Measurements from ENCODE around the gene NOPCHAP1. TPM values are rescaled to one million over a fixed set of nuclear protein-coding genes. Genes with fewer than 3 reads are reported as not detected.

NOPCHAP1 gene
- total RNA-seq, 2 donors from 2014 or later = 2.8 to 6.5 TPM

DNA sequence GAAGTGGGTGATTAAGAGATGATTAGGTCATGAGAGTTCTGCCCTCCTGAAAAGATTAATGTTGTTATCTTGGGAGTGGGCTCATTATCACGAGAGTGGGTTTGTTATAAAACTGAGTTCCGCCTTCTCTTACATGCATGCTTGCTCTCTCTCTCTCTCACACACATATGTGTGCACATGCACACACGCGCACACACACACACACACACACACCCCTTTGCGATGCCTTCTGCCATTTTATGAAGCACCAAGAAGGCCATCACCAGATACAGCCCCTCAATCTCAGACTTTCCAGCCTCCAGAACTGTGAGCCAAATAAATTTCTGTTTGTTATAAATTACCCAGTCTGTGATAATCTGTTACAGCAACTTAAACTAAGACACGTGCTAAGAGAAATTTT lies 22.4 kb upstream of the NOPCHAP1 start:
- no peaks in the 10 kb centered on the region for H3K36me3 ChIP-seq
- WGBS = 87% methylated on average over 6 of the region's 6 CpGs
- intact Hi-C loops (cut with DNase I) = no loop called here
- H3K4me1 ChIP-seq (replicated peaks) = no peaks in the 10 kb centered on the region
- no peaks in the 10 kb centered on the region for H3K9me3 ChIP-seq
- H3K4me3 ChIP-seq = no peak overlapping the region
- H3K27me3 ChIP-seq (replicated peaks; ENCODE audit: insufficient read depth) = no peaks in the 10 kb centered on the region
- no peak overlapping the region for H3K27ac ChIP-seq
- no peak for TF ChIP-seq POLR2AphosphoS5 (IDR thresholded peaks at IDR 0.05)
- TF ChIP-seq, protein P1, sequence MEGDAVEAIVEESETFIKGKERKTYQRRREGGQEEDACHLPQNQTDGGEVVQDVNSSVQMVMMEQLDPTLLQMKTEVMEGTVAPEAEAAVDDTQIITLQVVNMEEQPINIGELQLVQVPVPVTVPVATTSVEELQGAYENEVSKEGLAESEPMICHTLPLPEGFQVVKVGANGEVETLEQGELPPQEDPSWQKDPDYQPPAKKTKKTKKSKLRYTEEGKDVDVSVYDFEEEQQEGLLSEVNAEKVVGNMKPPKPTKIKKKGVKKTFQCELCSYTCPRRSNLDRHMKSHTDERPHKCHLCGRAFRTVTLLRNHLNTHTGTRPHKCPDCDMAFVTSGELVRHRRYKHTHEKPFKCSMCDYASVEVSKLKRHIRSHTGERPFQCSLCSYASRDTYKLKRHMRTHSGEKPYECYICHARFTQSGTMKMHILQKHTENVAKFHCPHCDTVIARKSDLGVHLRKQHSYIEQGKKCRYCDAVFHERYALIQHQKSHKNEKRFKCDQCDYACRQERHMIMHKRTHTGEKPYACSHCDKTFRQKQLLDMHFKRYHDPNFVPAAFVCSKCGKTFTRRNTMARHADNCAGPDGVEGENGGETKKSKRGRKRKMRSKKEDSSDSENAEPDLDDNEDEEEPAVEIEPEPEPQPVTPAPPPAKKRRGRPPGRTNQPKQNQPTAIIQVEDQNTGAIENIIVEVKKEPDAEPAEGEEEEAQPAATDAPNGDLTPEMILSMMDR (IDR thresholded peaks at IDR 0.05) = no peak
- TF ChIP-seq POLR2A (IDR thresholded peaks at IDR 0.05) = no peak
- no peak for DNase-seq (ENCODE audit: low spot score)

DNA sequence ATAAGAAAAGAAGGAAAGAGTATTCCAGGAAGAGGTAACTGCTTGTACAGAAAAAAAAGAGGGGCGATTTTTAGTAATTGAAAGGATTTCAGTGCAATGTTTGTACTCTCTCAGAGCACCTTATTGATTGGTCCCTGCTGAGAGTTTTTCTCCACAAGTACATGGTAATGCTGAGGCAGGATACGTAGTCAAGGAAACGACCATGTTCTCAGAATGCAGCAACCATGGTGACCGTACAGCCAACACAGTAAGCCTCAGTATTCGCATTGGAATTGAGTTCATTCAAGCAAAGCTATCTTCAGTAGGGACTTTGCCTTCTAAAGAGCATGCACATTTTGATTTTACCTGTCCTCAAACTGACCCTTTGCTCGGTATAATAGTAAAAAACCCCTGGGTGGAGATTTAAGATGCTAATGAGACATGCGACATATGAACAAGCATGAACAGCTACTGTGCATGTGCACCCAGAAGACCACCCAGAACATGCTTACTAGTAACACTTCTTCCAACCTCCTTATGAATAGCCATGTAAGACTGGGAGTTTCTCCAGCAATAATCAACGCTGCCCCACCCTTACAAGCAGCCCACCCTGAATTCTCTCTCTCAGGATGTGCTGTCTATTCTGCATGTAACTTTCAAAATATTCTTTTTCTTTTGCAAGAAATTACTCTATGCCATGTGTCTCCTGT lies 21.8 kb upstream of the NOPCHAP1 start:
- H3K4me1 ChIP-seq (replicated peaks) = no peaks in the 10 kb centered on the region
- H3K27ac ChIP-seq = no peak overlapping the region
- no peaks in the 10 kb centered on the region for H3K27me3 ChIP-seq (replicated peaks; ENCODE audit: insufficient read depth)
- intact Hi-C loops (cut with DNase I) = no loop called here
- 80% methylated on average over 8 of the region's 8 CpGs for WGBS
- no peaks in the 10 kb centered on the region for H3K9me3 ChIP-seq
- no peak for DNase-seq (ENCODE audit: low spot score)
- H3K4me3 ChIP-seq = no peak overlapping the region
- TF ChIP-seq, protein P1 (IDR thresholded peaks at IDR 0.05) = no peak
- no peak for TF ChIP-seq POLR2AphosphoS5 (IDR thresholded peaks at IDR 0.05)
- TF ChIP-seq POLR2A (IDR thresholded peaks at IDR 0.05) = no peak
- no peaks in the 10 kb centered on the region for H3K36me3 ChIP-seq

DNA sequence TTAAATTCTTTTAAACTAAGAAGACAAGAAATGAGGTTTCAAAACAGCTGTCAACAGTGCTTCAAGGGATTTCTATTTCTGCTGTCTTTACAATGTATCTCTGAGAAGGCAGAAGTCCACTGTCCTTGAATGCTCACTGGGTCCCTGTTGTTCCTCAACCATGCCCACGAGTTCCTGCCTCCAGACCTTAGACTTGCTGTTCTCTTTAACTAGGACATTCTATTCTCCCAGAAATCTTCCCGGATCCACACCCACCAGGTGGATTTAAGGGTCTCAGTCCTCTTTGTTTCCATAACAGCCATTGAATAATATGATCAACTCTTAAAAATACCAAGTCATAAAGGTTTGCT lies 21.3 kb upstream of the NOPCHAP1 start:
- Histone ChIP-seq H3K9me3 (no peaks in the 10 kb centered on the region), H3K27me3 (replicated peaks; ENCODE audit: insufficient read depth) (no peaks in the 10 kb centered on the region), H3K4me3 (no peak overlapping the region), H3K36me3 (no peaks in the 10 kb centered on the region), H3K4me1 (replicated peaks) (no peaks in the 10 kb centered on the region), H3K27ac (no peak overlapping the region)
- intact Hi-C loops (cut with DNase I) = no loop called here
- 78% methylated on average over 2 of the region's 2 CpGs for WGBS
- DNase-seq (ENCODE audit: low spot score) = no peak
- no peak for TF ChIP-seq POLR2AphosphoS5 (IDR thresholded peaks at IDR 0.05)
- TF ChIP-seq, protein P1 (IDR thresholded peaks at IDR 0.05) = no peak

DNA sequence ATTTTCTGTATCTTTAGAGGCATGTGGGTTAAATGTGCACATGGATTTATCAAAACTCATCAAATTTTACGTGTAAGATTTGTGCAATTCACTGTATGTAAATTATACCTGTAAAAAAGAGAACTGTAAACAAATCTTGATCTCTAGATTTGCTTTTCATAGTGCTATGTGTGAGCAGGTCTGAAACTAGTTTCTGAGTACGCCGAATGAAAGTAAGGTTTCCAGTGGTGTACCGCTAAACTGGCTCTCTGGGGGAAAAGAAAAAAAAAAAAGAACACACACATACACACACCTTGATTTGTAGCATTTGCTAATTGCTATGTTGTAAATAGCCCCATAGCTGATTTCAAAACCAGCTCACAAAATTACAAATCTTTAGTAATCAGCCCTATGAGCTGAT lies 19.4 kb upstream of the NOPCHAP1 start:
- 70% methylated on average over 4 of the region's 4 CpGs for WGBS
- no peaks in the 10 kb centered on the region for H3K36me3 ChIP-seq
- no peak overlapping the region for H3K4me3 ChIP-seq
- H3K27me3 ChIP-seq (replicated peaks; ENCODE audit: insufficient read depth) = no peaks in the 10 kb centered on the region
- DNase-seq (ENCODE audit: low spot score) = no peak
- H3K9me3 ChIP-seq = no peaks in the 10 kb centered on the region
- no peaks in the 10 kb centered on the region for H3K4me1 ChIP-seq (replicated peaks)
- H3K27ac ChIP-seq = no peak overlapping the region
- intact Hi-C loops (cut with DNase I) = no loop called here
- TF ChIP-seq, protein P1 (IDR thresholded peaks at IDR 0.05) = no peak
- TF ChIP-seq POLR2A (IDR thresholded peaks at IDR 0.05) (no peak), POLR2AphosphoS5 (IDR thresholded peaks at IDR 0.05) (no peak)

DNA sequence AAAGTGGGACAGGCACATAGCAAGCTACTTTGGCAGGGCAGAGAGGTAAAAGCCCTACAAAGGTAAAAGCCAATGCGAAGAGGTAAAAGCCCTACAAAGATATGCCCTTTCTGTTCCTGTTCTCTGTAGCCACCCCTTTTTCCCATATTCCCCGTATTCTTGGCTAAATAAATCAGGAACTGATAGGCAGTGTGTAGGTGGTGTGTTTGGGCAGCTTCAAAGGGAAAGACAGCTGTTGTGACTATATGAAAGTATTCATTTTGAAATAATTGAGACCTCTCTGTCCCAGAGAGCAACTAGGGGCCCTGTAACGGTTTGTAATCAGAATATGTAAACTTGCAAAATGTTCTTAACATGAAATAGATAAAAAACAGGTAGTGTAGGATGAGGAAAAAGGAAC lies 16.8 kb upstream of the NOPCHAP1 start:
- Histone ChIP-seq H3K9me3 (no peaks in the 10 kb centered on the region), H3K4me3 (no peak overlapping the region), H3K27me3 (replicated peaks; ENCODE audit: insufficient read depth) (no peaks in the 10 kb centered on the region), H3K4me1 (replicated peaks) (no peaks in the 10 kb centered on the region), H3K27ac (no peak overlapping the region), H3K36me3 (no peaks in the 10 kb centered on the region)
- no peak for DNase-seq (ENCODE audit: low spot score)
- no peak for TF ChIP-seq POLR2A (IDR thresholded peaks at IDR 0.05)
- TF ChIP-seq, protein P1 (IDR thresholded peaks at IDR 0.05) = no peak
- no peak for TF ChIP-seq POLR2AphosphoS5 (IDR thresholded peaks at IDR 0.05)
- intact Hi-C loops (cut with DNase I) = no loop called here
- WGBS = 66% methylated on average over 3 of the region's 3 CpGs

Data from prostate gland (tissue), 2 donors.